OCI-LY1 (cell line): ENCODE results near the gene ACACA.

Source experiments
- EZH2 ChIP-seq: fragments of 200-600 bp; sonication (generic), shearing (Covaris generic); IDR thresholded peaks from 2 replicates; pipeline ENCODE4 v1.8.0; 2017; ENCODE audit warnings: borderline replicate concordance, mixed run types, mild to moderate bottlenecking, antibody characterized with exemption, low read length, moderate library complexity, mixed read lengths
- TF ChIP-seq, protein P1 (sequence below): fragments of 200-600 bp; sonication (generic), shearing (Covaris generic); IDR thresholded peaks from 2 replicates; pipeline ENCODE4 v1.5.1; 2017; ENCODE audit warnings: mild to moderate bottlenecking, antibody characterized with exemption, low read length, moderate library complexity, mixed read lengths

DNA sequence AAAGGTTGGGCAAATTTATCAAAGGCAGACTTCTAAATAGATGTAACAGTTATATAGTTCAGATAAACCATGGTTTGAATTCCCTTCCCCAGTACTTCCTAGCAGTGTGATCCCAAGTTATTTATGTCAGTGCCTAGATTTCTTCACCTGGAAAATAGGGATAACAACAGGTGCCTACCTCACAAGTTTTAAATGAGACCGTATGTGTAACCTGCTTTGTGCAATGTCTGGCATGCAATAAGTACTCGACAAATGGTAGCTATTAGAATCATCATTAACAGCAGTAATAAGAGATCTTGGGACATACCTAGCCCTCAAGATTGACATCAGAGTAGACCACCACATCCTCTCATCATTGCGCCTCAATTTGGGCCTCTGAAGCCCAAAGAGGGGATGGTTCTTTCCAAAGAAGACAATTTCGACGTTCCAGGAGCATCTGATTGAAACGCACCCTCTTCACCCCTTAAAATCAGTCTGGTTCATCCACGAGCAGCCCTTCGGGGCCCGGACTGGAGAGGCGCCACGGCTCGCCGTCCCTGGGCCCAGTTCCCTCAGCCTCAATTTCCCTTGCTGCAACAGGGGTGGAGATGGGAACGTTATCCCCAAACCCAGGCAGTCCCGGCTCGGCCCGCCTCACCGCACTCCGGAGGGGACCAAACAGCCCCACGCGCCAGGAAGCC lies 541 bp downstream of the ACACA start:
- TF ChIP-seq, protein P1, sequence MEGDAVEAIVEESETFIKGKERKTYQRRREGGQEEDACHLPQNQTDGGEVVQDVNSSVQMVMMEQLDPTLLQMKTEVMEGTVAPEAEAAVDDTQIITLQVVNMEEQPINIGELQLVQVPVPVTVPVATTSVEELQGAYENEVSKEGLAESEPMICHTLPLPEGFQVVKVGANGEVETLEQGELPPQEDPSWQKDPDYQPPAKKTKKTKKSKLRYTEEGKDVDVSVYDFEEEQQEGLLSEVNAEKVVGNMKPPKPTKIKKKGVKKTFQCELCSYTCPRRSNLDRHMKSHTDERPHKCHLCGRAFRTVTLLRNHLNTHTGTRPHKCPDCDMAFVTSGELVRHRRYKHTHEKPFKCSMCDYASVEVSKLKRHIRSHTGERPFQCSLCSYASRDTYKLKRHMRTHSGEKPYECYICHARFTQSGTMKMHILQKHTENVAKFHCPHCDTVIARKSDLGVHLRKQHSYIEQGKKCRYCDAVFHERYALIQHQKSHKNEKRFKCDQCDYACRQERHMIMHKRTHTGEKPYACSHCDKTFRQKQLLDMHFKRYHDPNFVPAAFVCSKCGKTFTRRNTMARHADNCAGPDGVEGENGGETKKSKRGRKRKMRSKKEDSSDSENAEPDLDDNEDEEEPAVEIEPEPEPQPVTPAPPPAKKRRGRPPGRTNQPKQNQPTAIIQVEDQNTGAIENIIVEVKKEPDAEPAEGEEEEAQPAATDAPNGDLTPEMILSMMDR, result no peak
- TF ChIP-seq EZH2, result no peak
